Activated naive CD4-positive, alpha-beta T cell treated with anti-CD3 and anti-CD28 coated beads for 36 hours (primary cell): ENCODE measurements around the gene TCP1. TPM values are rescaled to one million over a fixed set of nuclear protein-coding genes. Genes with fewer than 3 reads are reported as not detected.
A peak's percentile ranks its signal among the peaks of the same experiment; 100 is the strongest.

Experiments used
- CTCF ChIA-PET: fragments of 350-600 bp; sonication (Branson Sonifier 250); formaldehyde crosslinking; loops from one replicate; lab custom pipeline; 2021; ENCODE audit warnings: antibody characterized with exemption; lab: Charles Lee
- DNase-seq: peaks from one replicate; pipeline ENCODE4 v3.0.0-alpha.2; 2020
- H3K27ac Mint-ChIP-seq: one replicate; pipeline ENCODE4 v1.8.0; 2021; ENCODE audit warnings: mild to moderate bottlenecking, mixed read lengths
- H3K27me3 Mint-ChIP-seq: one replicate; pipeline ENCODE4 v1.8.0; 2021; ENCODE audit warnings: low read depth, mixed read lengths
- H3K36me3 Mint-ChIP-seq: one replicate; pipeline ENCODE4 v1.8.0; 2021; ENCODE audit warnings: low read depth, mixed read lengths
- H3K4me1 Mint-ChIP-seq: one replicate; pipeline ENCODE4 v1.8.0; 2021; ENCODE audit warnings: low read depth, mixed read lengths
- H3K4me3 Mint-ChIP-seq: one replicate; pipeline ENCODE4 v1.8.0; 2021; ENCODE audit warnings: mild to moderate bottlenecking, moderate library complexity, mixed read lengths
- H3K9me3 Mint-ChIP-seq: one replicate; pipeline ENCODE4 v1.8.0; 2021; ENCODE audit warnings: mixed read lengths
- intact Hi-C: fragments of 100-400 bp; cut with micrococcal nuclease; formaldehyde crosslinking; loops from one replicate; pipeline ENCODE4 v1.15.1; 2023
- total RNA-seq, 2 experiments: library from RNA; stranded (reverse); gene quantifications; one replicate each; pipeline ENCODE4 v1.2.3, GENCODE V29; 2021

TCP1 gene
- total RNA-seq, 2 experiments from 2014 or later: 420 to 425 TPM

DNA sequence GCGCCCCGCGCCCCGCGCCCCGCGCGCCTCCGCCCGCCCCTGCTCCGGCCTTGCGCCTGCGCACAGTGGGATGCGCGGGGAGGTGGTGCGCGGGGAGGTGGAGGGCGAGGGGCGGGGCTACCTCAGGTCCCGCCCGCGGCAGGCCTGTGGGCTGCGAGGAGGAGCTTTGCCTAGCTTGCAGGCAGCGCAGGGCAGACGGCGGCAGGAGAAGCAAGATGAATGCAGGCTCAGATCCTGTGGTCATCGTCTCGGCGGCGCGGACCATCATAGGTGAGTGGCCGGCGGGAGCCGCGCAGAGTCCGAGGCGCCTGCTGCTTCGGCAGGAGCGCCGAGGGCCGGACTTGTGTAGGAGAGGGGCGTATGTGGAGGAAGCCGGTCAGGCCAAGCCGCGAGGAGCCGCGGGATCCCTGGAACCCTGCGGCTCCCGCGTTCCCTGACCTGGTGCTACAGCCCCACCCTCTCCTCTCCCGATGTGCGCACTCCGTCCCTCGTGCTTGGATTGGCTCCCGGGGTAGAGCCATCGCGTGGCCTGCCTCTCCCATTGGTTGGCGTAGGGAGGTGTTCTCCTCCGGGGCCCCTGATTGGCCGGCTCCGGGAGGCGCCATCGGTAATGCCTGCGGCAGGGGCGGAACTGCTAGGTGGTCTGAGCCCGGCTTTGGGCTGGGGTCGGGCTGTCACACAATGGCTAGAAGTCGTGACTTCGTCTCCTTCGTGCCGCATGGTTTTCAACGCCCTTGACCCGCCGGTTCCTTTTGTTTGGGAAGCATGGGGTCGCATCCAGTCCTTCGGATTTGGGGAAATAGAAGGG lies 27.3 kb downstream of the TCP1 start, which contains the start of gene ACAT2:
ACAT2 (plus strand) TSS at position 173 of the 808 bp plus-strand sequence; CDS start at position 216, 43 bp downstream.
- Mint-ChIP-seq H3K27me3 (no peaks in the 10 kb centered on the region), H3K4me1 (peaks cover 42% of the 10 kb centered on the region), H3K36me3 (peaks cover 42% of the 10 kb centered on the region), H3K9me3 (no peaks in the 10 kb centered on the region), H3K4me3 (peak within 1 kb of the TSS; percentile 96), H3K27ac (peak within 1 kb of the TSS; percentile 96)
- DNase-seq: peak; percentile 97
- intact Hi-C loops: loop anchor here (1.0 to 10.0 kb wide), 6 partner anchors 21 to 1117 kb away; partner anchors contain the start of genes DYNLT1, EZR, SOD2 and TCP1
- CTCF ChIA-PET: interaction anchor here (1.4 kb wide), 1 partner anchor 71 kb away, joined by 5 read pairs; no protein-coding TSS in a partner anchor

DNA sequence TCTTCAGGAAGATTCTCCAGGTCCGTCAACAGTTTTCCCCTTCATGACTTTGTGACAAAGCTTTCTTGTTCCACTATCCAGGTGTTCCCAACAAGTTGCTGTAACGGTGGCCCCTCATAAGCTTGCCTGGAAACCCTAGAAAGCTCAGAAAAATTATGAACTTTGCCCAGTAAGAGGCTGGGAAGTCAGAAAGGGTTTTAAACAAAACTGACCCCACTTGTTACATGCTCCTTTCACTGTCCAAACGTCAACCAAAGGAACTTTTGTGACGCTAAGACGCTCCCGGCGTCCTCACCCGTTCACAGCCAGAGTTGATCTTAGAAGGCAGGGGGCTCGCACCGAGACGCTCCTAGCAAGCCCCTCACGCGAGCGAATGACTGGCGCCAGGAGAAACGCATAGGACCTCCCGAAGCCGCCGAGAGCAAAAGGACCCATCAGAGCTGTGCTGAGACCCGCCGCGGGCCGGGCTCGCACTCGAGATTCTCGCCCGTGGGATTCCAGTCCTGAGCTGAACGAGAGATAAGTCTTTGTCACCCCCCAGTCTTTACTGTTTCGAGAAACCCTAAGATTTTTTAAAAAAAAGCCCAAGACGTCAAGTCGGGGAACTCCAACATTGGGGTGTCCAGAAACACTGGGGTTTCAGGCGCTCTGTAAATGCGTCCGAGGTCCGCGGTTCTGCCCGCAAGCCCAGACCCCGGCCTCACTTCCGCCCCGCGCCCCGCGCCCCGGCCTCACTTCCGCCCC lies 28.1 kb downstream of the TCP1 start:
- H3K4me3 Mint-ChIP-seq: peak overlapping the region; percentile 96
- DNase-seq: no peak
- no peaks in the 10 kb centered on the region for H3K27me3 Mint-ChIP-seq
- H3K4me1 Mint-ChIP-seq: peaks cover 35% of the 10 kb centered on the region
- H3K36me3 Mint-ChIP-seq: peaks cover 43% of the 10 kb centered on the region
- CTCF ChIA-PET: interaction anchor here (0.6 to 1.4 kb wide), 2 partner anchors 35 to 70 kb away, joined by 3 to 5 read pairs; no protein-coding TSS in a partner anchor
- H3K9me3 Mint-ChIP-seq: no peaks in the 10 kb centered on the region
- peak overlapping the region; percentile 96 for H3K27ac Mint-ChIP-seq
- intact Hi-C loops: loop anchor here (2.0 to 10.0 kb wide), 3 partner anchors 20 to 1116 kb away; partner anchors contain the start of genes DYNLT1 and EZR

DNA sequence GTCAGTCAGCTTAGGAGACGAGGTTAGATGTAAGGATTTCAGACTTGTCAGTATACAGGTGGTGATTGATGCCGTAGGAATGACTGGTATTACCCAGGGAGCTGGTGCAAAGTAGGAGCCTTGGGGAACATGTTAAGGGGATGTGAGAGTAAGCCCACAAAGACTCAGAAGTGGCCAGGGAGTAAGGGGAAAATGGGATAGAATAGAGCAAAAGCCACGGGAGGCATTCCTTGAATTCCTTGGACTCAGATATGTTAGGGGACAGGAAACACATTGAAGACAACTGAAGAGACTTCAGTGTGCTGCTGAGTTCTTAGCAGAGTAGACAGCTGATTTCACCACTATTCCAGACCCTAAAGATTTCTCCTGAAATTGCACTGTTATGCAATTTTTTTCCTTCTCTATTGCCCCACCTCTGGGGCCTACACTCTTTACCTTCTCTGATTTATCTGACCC lies 28.8 kb downstream of the TCP1 start:
- peaks cover 33% of the 10 kb centered on the region for H3K4me1 Mint-ChIP-seq
- H3K27me3 Mint-ChIP-seq: no peaks in the 10 kb centered on the region
- peak overlapping the region; percentile 96 for H3K27ac Mint-ChIP-seq
- DNase-seq: no peak
- intact Hi-C loops: loop anchor here (2.0 to 10.0 kb wide), 3 partner anchors 20 to 1116 kb away; partner anchors contain the start of genes DYNLT1 and EZR
- peak overlapping the region; percentile 96 for H3K4me3 Mint-ChIP-seq
- H3K36me3 Mint-ChIP-seq: peaks cover 49% of the 10 kb centered on the region
- H3K9me3 Mint-ChIP-seq: no peaks in the 10 kb centered on the region
- CTCF ChIA-PET: interaction anchor here (0.7 to 1.4 kb wide), 3 partner anchors 38 to 70 kb away, joined by 3 to 5 read pairs (median 4); no protein-coding TSS in a partner anchor

DNA sequence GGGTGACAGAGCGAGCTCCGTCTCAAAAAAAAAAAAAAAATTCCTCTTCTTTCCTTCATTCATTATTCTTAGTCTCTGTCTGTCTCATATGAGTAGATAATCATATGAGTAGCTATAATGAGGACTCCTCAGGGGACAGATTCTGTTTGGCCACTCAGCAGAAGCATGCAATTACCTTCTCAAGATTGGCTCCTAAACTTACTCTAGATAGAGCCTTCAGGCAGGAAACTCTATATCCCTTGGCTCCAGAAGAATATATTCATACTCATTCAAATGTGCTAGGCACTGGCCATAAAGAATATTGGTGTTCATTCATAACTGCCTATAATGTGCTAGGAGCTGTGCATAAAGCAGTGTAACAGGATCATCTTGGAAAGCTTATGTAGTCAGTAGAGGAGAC lies 29.8 kb downstream of the TCP1 start:
- intact Hi-C loops: loop anchor here (2.0 to 10.0 kb wide), 3 partner anchors 19 to 1115 kb away; partner anchors contain the start of genes DYNLT1 and EZR
- Mint-ChIP-seq H3K4me3 (no peak overlapping the region), H3K27me3 (no peaks in the 10 kb centered on the region), H3K27ac (no peak overlapping the region), H3K36me3 (peaks cover 52% of the 10 kb centered on the region), H3K4me1 (peaks cover 33% of the 10 kb centered on the region), H3K9me3 (no peaks in the 10 kb centered on the region)
- CTCF ChIA-PET: interaction anchor here (0.9 to 1.3 kb wide), 2 partner anchors 23 to 37 kb away, joined by 4 to 6 read pairs; no protein-coding TSS in a partner anchor
- no peak for DNase-seq

DNA sequence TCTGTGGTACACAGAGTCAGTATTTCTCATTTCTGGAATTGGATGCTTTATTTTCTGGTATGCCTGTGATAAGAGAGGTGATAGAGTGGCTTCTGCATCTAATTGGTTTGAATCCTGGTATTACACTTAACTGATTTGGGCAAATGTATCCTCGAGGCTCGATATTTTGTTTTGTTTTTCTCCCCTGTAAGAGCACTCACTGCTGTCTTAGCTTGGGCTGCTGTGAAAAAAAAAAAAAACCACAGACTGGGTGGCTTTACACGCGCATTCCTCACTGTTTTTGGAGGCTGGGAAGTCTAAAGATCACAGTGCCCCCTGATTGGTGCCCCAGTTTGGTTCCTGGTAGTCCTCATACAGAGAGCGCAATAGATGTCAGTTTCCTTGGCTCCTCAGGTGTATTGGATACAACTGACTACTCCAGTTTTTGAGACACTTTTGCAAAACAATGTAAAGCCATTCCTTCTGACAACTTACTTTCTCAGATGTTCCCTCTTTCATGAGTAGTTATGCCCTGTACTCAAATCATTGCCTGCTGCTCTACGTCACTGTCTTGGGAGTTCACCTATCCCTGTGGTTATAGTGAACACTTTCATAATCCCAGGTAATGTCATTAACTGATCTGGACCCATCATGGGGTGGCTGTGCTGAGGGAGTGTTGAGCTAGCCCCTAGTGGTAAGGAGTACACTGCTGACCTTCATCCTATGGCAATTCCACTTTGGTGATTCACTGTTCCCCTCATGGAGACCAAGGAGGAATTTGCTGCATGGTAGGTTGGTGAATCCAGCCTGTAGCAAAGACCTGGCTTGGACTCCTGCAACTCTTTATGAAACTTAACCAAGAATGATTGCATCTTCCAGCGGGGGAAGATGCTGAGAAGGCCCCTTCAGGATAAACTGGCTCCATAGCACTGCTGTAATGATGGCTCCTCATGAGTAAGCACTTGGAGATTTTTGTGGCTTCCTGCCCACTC lies 31.1 kb downstream of the TCP1 start:
- H3K27ac Mint-ChIP-seq: peak overlapping the region; percentile 55
- H3K4me1 Mint-ChIP-seq: peaks cover 34% of the 10 kb centered on the region
- H3K27me3 Mint-ChIP-seq: no peaks in the 10 kb centered on the region
- H3K4me3 Mint-ChIP-seq: no peak overlapping the region
- no peak for DNase-seq
- intact Hi-C loops: no loop called here
- H3K9me3 Mint-ChIP-seq: no peaks in the 10 kb centered on the region
- H3K36me3 Mint-ChIP-seq: peaks cover 55% of the 10 kb centered on the region
- CTCF ChIA-PET: no interaction called here

DNA sequence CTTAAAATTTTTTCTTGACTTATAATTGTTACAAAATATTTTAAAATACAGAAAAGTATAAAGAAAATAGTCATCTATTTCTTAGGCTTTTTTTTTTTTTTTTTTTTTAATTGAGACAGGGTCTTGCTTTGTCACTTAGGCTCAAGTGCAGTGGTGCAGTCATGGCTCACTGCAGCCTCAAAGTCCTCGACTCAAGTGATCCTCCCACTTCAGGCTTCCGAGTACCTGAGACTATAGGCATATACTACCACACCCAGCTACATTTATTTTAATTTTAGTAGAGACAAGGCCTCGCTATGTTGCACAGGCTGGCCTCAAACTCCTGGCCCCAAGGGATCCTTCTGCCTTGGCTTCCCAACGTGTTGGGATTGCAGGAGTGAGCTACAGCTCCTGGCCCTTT lies 32.9 kb downstream of the TCP1 start:
- Mint-ChIP-seq H3K27me3 (no peaks in the 10 kb centered on the region), H3K4me1 (peaks cover 28% of the 10 kb centered on the region), H3K27ac (peak overlapping the region; percentile 27), H3K36me3 (peaks cover 52% of the 10 kb centered on the region), H3K9me3 (no peaks in the 10 kb centered on the region), H3K4me3 (no peak overlapping the region)
- intact Hi-C loops: no loop called here
- CTCF ChIA-PET: no interaction called here
- DNase-seq: no peak

DNA sequence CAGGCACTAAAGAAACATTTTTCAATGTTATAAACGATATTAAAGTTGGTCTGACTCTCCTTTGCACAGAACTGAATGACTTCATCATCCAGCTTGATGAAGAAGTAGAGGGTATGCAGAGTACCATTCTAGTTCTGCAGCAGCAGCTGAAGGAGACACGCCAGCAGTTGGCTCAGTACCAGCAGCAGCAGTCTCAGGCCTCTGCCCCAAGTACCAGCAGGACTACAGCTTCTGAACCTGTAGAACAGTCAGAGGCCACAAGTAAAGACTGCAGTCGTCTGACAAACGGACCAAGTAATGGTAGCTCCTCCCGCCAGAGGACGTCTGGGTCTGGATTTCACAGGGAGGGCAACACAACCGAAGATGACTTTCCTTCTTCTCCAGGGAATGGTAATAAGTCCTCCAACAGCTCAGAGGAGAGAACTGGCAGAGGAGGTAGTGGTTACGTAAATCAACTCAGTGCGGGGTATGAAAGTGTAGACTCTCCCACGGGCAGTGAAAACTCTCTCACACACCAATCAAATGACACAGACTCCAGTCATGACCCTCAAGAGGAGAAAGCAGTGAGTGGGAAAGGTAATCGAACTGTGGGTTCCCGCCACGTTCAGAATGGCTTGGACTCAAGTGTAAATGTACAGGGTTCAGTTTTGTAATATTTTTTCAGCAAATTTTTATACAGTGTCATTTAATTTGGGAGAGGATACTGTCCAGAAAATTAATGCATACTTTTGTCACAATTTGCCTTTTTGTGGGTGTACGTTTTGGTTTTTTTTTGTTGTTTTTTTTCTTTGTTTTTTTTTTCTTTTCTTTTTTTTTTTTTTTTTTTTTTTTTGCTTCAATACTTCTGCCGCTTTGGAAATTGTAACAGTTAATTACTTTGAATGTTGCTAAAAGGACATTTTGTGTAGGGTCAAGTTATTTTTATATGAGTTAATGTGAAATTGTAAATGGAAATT lies 34.2 kb downstream of the TCP1 start:
- no peaks in the 10 kb centered on the region for H3K9me3 Mint-ChIP-seq
- intact Hi-C loops: loop anchor here (5.0 kb wide), 1 partner anchor 32 kb away; the partner anchor contains the start of gene TCP1
- H3K4me3 Mint-ChIP-seq: no peak overlapping the region
- peaks cover 49% of the 10 kb centered on the region for H3K36me3 Mint-ChIP-seq
- no peaks in the 10 kb centered on the region for H3K27me3 Mint-ChIP-seq
- peaks cover 18% of the 10 kb centered on the region for H3K4me1 Mint-ChIP-seq
- H3K27ac Mint-ChIP-seq: peak overlapping the region; percentile 28
- no peak for DNase-seq
- CTCF ChIA-PET: no interaction called here

DNA sequence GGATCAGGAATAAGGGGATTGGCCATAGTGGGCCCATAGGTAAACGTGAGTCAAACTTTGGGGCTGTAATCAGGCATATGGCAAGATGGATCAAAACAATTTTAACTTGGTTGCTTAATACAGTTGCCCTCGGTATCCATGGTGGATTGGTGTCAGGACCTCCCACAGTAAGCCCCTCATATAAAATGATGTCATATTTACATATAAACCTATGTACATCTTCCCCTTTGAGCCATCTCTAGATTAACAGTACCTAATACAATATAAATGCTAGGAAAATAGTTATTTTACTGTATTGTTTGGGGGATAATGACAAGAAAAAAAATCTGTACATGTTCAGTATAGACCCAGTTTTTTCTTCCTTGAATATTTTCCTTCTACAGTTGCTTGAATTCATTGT lies 35.0 kb downstream of the TCP1 start:
- Mint-ChIP-seq H3K9me3 (no peaks in the 10 kb centered on the region), H3K4me1 (peaks cover 15% of the 10 kb centered on the region), H3K4me3 (no peak overlapping the region), H3K27me3 (no peaks in the 10 kb centered on the region), H3K36me3 (peaks cover 51% of the 10 kb centered on the region), H3K27ac (no peak overlapping the region)
- intact Hi-C loops: loop anchor here (5.0 kb wide), 1 partner anchor 33 kb away; the partner anchor contains the start of gene TCP1
- DNase-seq: no peak
- CTCF ChIA-PET: no interaction called here

DNA sequence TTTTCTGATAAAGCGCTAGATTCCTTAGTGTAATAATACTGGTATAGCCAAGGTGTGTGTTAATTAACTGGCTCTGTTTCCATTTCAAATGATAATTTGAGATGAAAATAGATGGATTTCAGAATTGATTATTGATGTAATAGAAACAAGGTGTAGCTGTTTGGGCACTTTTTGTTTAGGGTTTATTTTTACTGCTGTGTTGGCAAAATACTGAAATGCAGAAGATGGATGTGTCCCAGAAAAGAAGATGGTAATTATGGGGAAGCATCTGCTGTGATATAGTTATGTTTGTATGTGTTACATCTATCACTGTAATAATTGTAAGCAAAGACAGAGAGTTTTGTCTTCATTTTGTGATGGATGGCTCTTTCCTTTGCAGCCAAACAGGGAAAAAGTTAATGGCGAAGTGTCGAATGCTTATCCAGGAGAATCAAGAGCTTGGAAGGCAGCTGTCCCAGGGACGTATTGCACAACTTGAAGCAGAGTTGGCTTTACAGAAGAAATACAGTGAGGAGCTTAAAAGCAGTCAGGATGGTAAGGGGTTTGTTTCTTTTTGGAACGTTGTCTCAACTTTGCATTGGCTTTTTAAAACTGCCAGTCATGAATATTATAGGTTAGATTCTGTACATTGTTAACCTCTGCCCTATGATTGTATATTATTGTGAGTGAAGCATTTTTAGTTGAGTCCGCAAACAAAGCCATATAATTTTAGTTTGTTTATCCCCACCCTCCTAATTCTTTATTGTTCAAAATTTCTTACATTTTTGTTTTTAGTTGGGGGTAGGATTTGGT lies 36.1 kb downstream of the TCP1 start:
- H3K4me3 Mint-ChIP-seq: no peak overlapping the region
- CTCF ChIA-PET: interaction anchor here (0.7 kb wide), 1 partner anchor 23 kb away, joined by 3 read pairs; no protein-coding TSS in a partner anchor
- intact Hi-C loops: loop anchor here (5.0 kb wide), 1 partner anchor 34 kb away; the partner anchor contains the start of gene TCP1
- H3K4me1 Mint-ChIP-seq: peaks cover 14% of the 10 kb centered on the region
- no peaks in the 10 kb centered on the region for H3K9me3 Mint-ChIP-seq
- H3K27me3 Mint-ChIP-seq: no peaks in the 10 kb centered on the region
- peaks cover 55% of the 10 kb centered on the region for H3K36me3 Mint-ChIP-seq
- H3K27ac Mint-ChIP-seq: peak overlapping the region; percentile 38
- no peak for DNase-seq

DNA sequence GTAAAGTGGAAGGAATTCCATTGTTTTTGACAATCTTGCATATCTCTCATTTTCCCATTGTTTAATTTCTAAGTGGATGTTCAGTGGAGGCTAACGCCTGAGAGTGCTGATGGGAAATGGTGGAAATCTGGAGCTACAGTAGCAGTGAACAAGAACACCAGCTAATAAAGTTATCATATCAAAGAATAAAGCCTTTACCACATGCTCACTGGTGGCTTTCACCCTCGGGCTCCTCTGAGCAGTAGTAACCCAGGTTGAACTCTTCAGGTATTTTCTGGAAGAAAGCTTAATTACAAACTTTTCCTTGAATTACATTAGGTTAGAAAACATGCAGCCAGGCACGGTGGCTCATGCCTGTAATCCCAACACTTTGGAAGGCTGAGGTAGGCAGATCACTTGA lies 38.0 kb downstream of the TCP1 start:
- H3K36me3 Mint-ChIP-seq: peaks cover 42% of the 10 kb centered on the region
- H3K27me3 Mint-ChIP-seq: no peaks in the 10 kb centered on the region
- H3K9me3 Mint-ChIP-seq: no peaks in the 10 kb centered on the region
- DNase-seq: no peak
- CTCF ChIA-PET: interaction anchor here (0.9 to 1.4 kb wide), 2 partner anchors 13 to 38 kb away, joined by 3 read pairs; partner anchors contain the start of gene TCP1
- intact Hi-C loops: loop anchor here (5.0 kb wide), 1 partner anchor 36 kb away; the partner anchor contains the start of gene TCP1
- H3K4me3 Mint-ChIP-seq: no peak overlapping the region
- H3K27ac Mint-ChIP-seq: no peak overlapping the region
- H3K4me1 Mint-ChIP-seq: peaks cover 12% of the 10 kb centered on the region
